ENCODE data around the gene USP32. TPM values are rescaled to one million over a fixed set of nuclear protein-coding genes. Genes with fewer than 3 reads are reported as not detected.
A peak's percentile ranks its signal among the peaks of the same experiment; 100 is the strongest.
"Not testable (repeated sequence)": the region's sequence is repeated elsewhere in the genome, so short reads cannot be mapped to it uniquely, and the experiment has no call there.

USP32 gene
- polyA plus RNA-seq, 3 donors: 10.1 to 26.6 (median 16.6) TPM

DNA sequence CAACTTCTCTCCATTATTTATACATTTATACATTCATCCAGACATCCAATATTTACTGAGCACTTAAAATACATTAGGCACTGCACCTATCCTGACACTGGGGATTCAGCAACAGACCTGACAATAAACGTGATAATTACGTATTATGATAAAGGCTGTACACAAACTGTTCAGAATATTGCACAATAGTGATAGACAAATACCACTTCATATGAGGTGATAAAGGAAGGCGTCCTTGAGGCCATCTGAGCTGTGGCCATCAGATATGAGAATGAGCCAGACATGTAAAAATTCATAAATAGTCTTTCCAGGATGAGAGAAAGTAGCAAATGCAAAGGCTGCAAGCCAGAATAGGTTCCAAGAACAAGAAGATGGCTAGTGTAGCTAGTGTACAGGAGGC, 8.6 kb downstream of the USP32 start:
- Mint-ChIP-seq H3K36me3 (peaks cover 14 to 25% of the 10 kb centered on the region in 2 donors), H3K27me3 (ENCODE audit: low read depth in 3 of 3) (peaks cover 0 to 3% (median 1%) of the 10 kb centered on the region in 3 donors), H3K4me1 (peaks cover 44% of the 10 kb centered on the region), H3K4me3 (no peak overlapping the region), H3K27ac (peak overlapping the region in 5 of 7 donors; percentile 50 to 80 (median 64)), H3K9me3 (no peaks in the 10 kb centered on the region)
- Histone ChIP-seq H3K36me3 (replicated peaks in 1 of 2; ENCODE audit: control insufficient read depth in 1 of 2, insufficient read depth in 2 of 2, low read length in 2 of 2) (peaks cover 5 to 8% of the 10 kb centered on the region in 2 donors), H3K9ac (ENCODE audit: insufficient read depth, low read length, poor library complexity, severe bottlenecking) (no peak overlapping the region), H3K4me2 (replicated peaks; ENCODE audit: extremely low read depth, low read length, poor library complexity, severe bottlenecking) (no peak overlapping the region), H2AFZ (ENCODE audit: insufficient read depth, low read depth, low read length, poor library complexity, severe bottlenecking) (no peak overlapping the region), H3K27ac (ENCODE audit: low read depth in 1 of 2, low read length in 2 of 2) (peak overlapping the region in 1 of 2 donors; percentile 75), H3K4me1 (ENCODE audit: control insufficient read depth in 1 of 2, insufficient read depth in 2 of 2, low read length in 2 of 2) (peaks cover 37 to 48% of the 10 kb centered on the region in 2 donors), H3K4me3 (replicated peaks in 1 of 3; ENCODE audit: low read depth in 2 of 3, low read length in 3 of 3) (no peak overlapping the region), H3K27me3 (ENCODE audit: control insufficient read depth in 2 of 2, insufficient read depth in 2 of 2, low read length in 2 of 2) (no peaks in the 10 kb centered on the region), H4K20me1 (ENCODE audit: insufficient read depth, low read length) (peaks cover 60% of the 10 kb centered on the region), H3K9me3 (replicated peaks in 1 of 2; ENCODE audit: control insufficient read depth in 1 of 2, insufficient read depth in 1 of 2, low read length in 2 of 2) (no peaks in the 10 kb centered on the region), H3K79me2 (ENCODE audit: insufficient read depth, low read length) (peaks cover 97% of the 10 kb centered on the region)
- TF ChIP-seq CTCF (IDR thresholded peaks at IDR 0.05): no peak
- no peak for DNase-seq
- no CpG with 5 or more reads among the region's 3 CpGs for WGBS (ENCODE audit: insufficient coverage)
- intact Hi-C loops (cut with micrococcal nuclease): no loop called here

- TF ChIP-seq CTCF (IDR thresholded peaks at IDR 0.05): no peak
- no peaks in the 10 kb centered on the region for H3K9me3 ChIP-seq (replicated peaks in 1 of 2; ENCODE audit: control insufficient read depth in 1 of 2, insufficient read depth in 1 of 2, low read length in 2 of 2)
- H3K36me3 ChIP-seq (replicated peaks in 1 of 2; ENCODE audit: control insufficient read depth in 1 of 2, insufficient read depth in 2 of 2, low read length in 2 of 2): peaks cover 5 to 9% of the 10 kb centered on the region in 2 donors
- peaks cover 97% of the 10 kb centered on the region for H3K79me2 ChIP-seq (ENCODE audit: insufficient read depth, low read length)
- Mint-ChIP-seq H3K4me1 (peaks cover 38% of the 10 kb centered on the region), H3K4me3 (no peak overlapping the region), H3K27ac (peak overlapping the region in 3 of 7 donors; percentile 23 to 45 (median 25)), H3K36me3 (peaks cover 15 to 26% of the 10 kb centered on the region in 2 donors), H3K27me3 (ENCODE audit: low read depth in 3 of 3) (peaks cover 0 to 3% (median 1%) of the 10 kb centered on the region in 3 donors), H3K9me3 (no peaks in the 10 kb centered on the region)
- intact Hi-C loops (cut with micrococcal nuclease): no loop called here
- H3K9ac ChIP-seq (ENCODE audit: insufficient read depth, low read length, poor library complexity, severe bottlenecking): no peak overlapping the region
- no peaks in the 10 kb centered on the region for H3K27me3 ChIP-seq (ENCODE audit: control insufficient read depth in 2 of 2, insufficient read depth in 2 of 2, low read length in 2 of 2)
- peak overlapping the region in 1 of 2 donors; percentile 27 for H3K27ac ChIP-seq (ENCODE audit: low read depth in 1 of 2, low read length in 2 of 2)
- H3K4me2 ChIP-seq (replicated peaks; ENCODE audit: extremely low read depth, low read length, poor library complexity, severe bottlenecking): no peak overlapping the region
- DNase-seq: no peak
- peaks cover 52% of the 10 kb centered on the region for H4K20me1 ChIP-seq (ENCODE audit: insufficient read depth, low read length)
- whole genome bisulfite sequencing (ENCODE audit: insufficient coverage): 58% methylated on average over 2 of the region's 4 CpGs
- peaks cover 37 to 42% of the 10 kb centered on the region in 2 donors for H3K4me1 ChIP-seq (ENCODE audit: control insufficient read depth in 1 of 2, insufficient read depth in 2 of 2, low read length in 2 of 2)
- H3K4me3 ChIP-seq (replicated peaks in 1 of 3; ENCODE audit: low read depth in 2 of 3, low read length in 3 of 3): no peak overlapping the region
- no peak overlapping the region for H2AFZ ChIP-seq (ENCODE audit: insufficient read depth, low read depth, low read length, poor library complexity, severe bottlenecking)
These were observed 10.0 kb downstream of the USP32 start for GRCh38 chr17:60381958-60382357.

- Histone ChIP-seq H3K36me3 (replicated peaks in 1 of 2; ENCODE audit: control insufficient read depth in 1 of 2, insufficient read depth in 2 of 2, low read length in 2 of 2) (peaks cover 5 to 13% of the 10 kb centered on the region in 2 donors), H3K79me2 (ENCODE audit: insufficient read depth, low read length) (peaks cover 94% of the 10 kb centered on the region), H3K4me1 (ENCODE audit: control insufficient read depth in 1 of 2, insufficient read depth in 2 of 2, low read length in 2 of 2) (peaks cover 16 to 17% of the 10 kb centered on the region in 2 donors), H4K20me1 (ENCODE audit: insufficient read depth, low read length) (peaks cover 46% of the 10 kb centered on the region)
- H2AFZ ChIP-seq (ENCODE audit: insufficient read depth, low read depth, low read length, poor library complexity, severe bottlenecking); H3K27me3 Mint-ChIP-seq (ENCODE audit: low read depth in 3 of 3); H3K9me3 ChIP-seq (replicated peaks in 1 of 2; ENCODE audit: control insufficient read depth in 1 of 2, insufficient read depth in 1 of 2, low read length in 2 of 2); H3K27ac ChIP-seq (ENCODE audit: low read depth in 1 of 2, low read length in 2 of 2); H3K4me2 ChIP-seq (replicated peaks; ENCODE audit: extremely low read depth, low read length, poor library complexity, severe bottlenecking); H3K4me3 ChIP-seq (replicated peaks in 1 of 3; ENCODE audit: low read depth in 2 of 3, low read length in 3 of 3); H3K4me3 Mint-ChIP-seq; H3K27ac Mint-ChIP-seq; H3K9ac ChIP-seq (ENCODE audit: insufficient read depth, low read length, poor library complexity, severe bottlenecking); H3K9me3 Mint-ChIP-seq; DNase-seq; H3K27me3 ChIP-seq (ENCODE audit: control insufficient read depth in 2 of 2, insufficient read depth in 2 of 2, low read length in 2 of 2): not testable (repeated sequence)
- WGBS (ENCODE audit: insufficient coverage): no CpG with 5 or more reads among the region's 3 CpGs
- intact Hi-C loops (cut with micrococcal nuclease): loop anchor here in 1 of 2 donors (10.0 kb wide), 1 partner anchor 65 kb away; no protein-coding TSS in a partner anchor
- Mint-ChIP-seq H3K36me3 (peaks cover 22 to 33% of the 10 kb centered on the region in 2 donors), H3K4me1 (peaks cover 14% of the 10 kb centered on the region)
These were observed 12.5 kb downstream of the USP32 start for GRCh38 chr17:60379461-60379860.

Measured in CD14-positive monocyte (primary cell).